ENCODE measurements around the gene DCANP1. TPM values are rescaled to one million over a fixed set of nuclear protein-coding genes. Genes with fewer than 3 reads are reported as not detected.

The DCANP1 gene
- total and polyA plus RNA-seq, 8 donors, result 0.06 to 0.24 (median 0.13) TPM; not detected in 3

DNA sequence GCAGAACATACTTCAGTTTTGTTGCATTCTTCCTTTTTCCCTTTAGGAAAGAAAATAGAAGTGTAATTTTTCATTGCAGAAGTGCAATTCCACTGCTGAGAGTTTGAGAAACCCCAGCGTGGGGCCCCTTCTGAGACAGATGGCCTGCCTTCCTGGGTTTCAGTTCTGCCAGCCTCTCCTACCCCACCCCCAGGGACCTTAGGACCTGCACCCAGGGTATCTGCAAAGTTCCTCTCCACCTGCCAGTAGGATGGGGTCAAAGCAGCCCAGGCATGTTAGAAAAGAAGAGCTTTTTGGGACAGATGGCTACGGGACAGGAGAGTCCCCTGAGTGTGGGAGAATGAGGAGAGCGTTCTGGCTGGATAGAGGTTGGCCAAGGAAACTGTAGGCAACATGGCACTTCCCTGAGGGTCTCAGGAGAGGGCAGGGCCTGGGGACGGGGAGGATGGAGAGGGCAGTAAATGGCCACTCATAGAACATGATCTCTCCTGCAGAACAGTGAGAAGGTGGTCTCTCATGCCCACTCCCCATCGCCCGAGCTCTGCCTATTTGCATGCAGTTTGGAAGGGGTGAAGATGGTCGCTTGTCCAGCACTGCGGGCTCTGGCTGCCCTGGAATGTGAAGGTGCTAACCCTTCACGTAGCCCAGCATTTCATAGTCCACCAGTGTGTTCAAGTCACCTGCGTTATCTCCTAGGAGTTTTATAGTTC, 5.3 kb upstream of the DCANP1 start, which contains the start of gene TIFAB:
TIFAB (minus strand) TSS at position 31 of the 710 bp plus-strand sequence. CDS start 2,412 bp downstream, outside the sequence.
- DNase-seq, result no peak
- ATAC-seq, result no peak
- intact Hi-C loops (cut with DNase I), result no loop called here
- H3K36me3 ChIP-seq, result no peaks in the 10 kb centered on the region
- H3K27ac ChIP-seq, result no peak within 1 kb of the TSS
- H3K27me3 ChIP-seq, result peaks cover 0 to 18% of the 10 kb centered on the region in 2 donors
- H3K9me3 ChIP-seq, result no peaks in the 10 kb centered on the region
- peaks cover 0 to 24% of the 10 kb centered on the region in 2 donors for H3K4me1 ChIP-seq
- TF ChIP-seq, protein P1, sequence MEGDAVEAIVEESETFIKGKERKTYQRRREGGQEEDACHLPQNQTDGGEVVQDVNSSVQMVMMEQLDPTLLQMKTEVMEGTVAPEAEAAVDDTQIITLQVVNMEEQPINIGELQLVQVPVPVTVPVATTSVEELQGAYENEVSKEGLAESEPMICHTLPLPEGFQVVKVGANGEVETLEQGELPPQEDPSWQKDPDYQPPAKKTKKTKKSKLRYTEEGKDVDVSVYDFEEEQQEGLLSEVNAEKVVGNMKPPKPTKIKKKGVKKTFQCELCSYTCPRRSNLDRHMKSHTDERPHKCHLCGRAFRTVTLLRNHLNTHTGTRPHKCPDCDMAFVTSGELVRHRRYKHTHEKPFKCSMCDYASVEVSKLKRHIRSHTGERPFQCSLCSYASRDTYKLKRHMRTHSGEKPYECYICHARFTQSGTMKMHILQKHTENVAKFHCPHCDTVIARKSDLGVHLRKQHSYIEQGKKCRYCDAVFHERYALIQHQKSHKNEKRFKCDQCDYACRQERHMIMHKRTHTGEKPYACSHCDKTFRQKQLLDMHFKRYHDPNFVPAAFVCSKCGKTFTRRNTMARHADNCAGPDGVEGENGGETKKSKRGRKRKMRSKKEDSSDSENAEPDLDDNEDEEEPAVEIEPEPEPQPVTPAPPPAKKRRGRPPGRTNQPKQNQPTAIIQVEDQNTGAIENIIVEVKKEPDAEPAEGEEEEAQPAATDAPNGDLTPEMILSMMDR (IDR thresholded peaks at IDR 0.05), result no peak
- no peak within 1 kb of the TSS for H3K4me3 ChIP-seq

GRCh38 chr5:135451581-135452320, 4.6 kb upstream of the DCANP1 start:
- no peak for DNase-seq
- TF ChIP-seq, protein P1 (IDR thresholded peaks at IDR 0.05), result no peak
- peaks cover 0 to 18% of the 10 kb centered on the region in 2 donors for H3K27me3 ChIP-seq
- H3K4me3 ChIP-seq, result no peak overlapping the region
- H3K4me1 ChIP-seq, result peaks cover 0 to 19% of the 10 kb centered on the region in 2 donors
- H3K9me3 ChIP-seq, result no peaks in the 10 kb centered on the region
- no peak overlapping the region for H3K27ac ChIP-seq
- no peak for ATAC-seq
- intact Hi-C loops (cut with DNase I), result no loop called here
- no peaks in the 10 kb centered on the region for H3K36me3 ChIP-seq

GRCh38 chr5:135450952-135451351, 3.8 kb upstream of the DCANP1 start:
- peaks cover 0 to 13% of the 10 kb centered on the region in 2 donors for H3K27me3 ChIP-seq
- DNase-seq (no peak), ATAC-seq (no peak)
- TF ChIP-seq, protein P1 (IDR thresholded peaks at IDR 0.05), result no peak
- H3K27ac ChIP-seq, result no peak overlapping the region
- no peaks in the 10 kb centered on the region for H3K36me3 ChIP-seq
- peaks cover 0 to 16% of the 10 kb centered on the region in 2 donors for H3K4me1 ChIP-seq
- intact Hi-C loops (cut with DNase I), result no loop called here
- no peaks in the 10 kb centered on the region for H3K9me3 ChIP-seq
- H3K4me3 ChIP-seq, result no peak overlapping the region

GRCh38 chr5:135450336-135450735, 3.2 kb upstream of the DCANP1 start:
- ATAC-seq, result no peak

More at GRCh38 chr5:135450336-135450735, 3.2 kb upstream of the DCANP1 start:
- no peak overlapping the region for H3K27ac ChIP-seq
- DNase-seq, result no peak
- TF ChIP-seq, protein P1 (IDR thresholded peaks at IDR 0.05), result no peak
- no peak overlapping the region for H3K4me3 ChIP-seq
- H3K4me1 ChIP-seq, result peaks cover 0 to 14% of the 10 kb centered on the region in 2 donors
- intact Hi-C loops (cut with DNase I), result no loop called here
- H3K27me3 ChIP-seq, result peaks cover 0 to 7% of the 10 kb centered on the region in 2 donors
- H3K36me3 ChIP-seq, result no peaks in the 10 kb centered on the region
- H3K9me3 ChIP-seq, result no peaks in the 10 kb centered on the region
